HFFc6 (cell line): ENCODE data around the gene CCR5. TPM values are rescaled to one million over a fixed set of nuclear protein-coding genes. Genes with fewer than 3 reads are reported as not detected.
A peak's percentile ranks its signal among the peaks of the same experiment; 100 is the strongest.

Experiments used
- DNase-seq: peaks from one replicate; pipeline ENCODE4 v3.0.0-alpha.2; 2018
- H3K27ac Mint-ChIP-seq: 2 replicates; pipeline ENCODE4 v1.8.0; 2020; ENCODE audit warnings: mild to moderate bottlenecking, mixed read lengths
- H3K27me3 Mint-ChIP-seq: 2 replicates; pipeline ENCODE4 v1.8.0; 2021; ENCODE audit warnings: mild to moderate bottlenecking, moderate library complexity, mixed read lengths; ENCODE audit not compliant: insufficient read depth
- H3K36me3 Mint-ChIP-seq: 2 replicates; pipeline ENCODE4 v1.8.0; 2021; ENCODE audit warnings: low read depth, mixed read lengths
- H3K4me1 Mint-ChIP-seq: 2 replicates; pipeline ENCODE4 v1.8.0; 2020; ENCODE audit warnings: low read depth, mixed read lengths
- H3K4me3 Mint-ChIP-seq: 2 replicates; pipeline ENCODE4 v1.8.0; 2020; ENCODE audit warnings: mild to moderate bottlenecking, moderate library complexity, mixed read lengths
- H3K9me3 Mint-ChIP-seq: 2 replicates; pipeline ENCODE4 v1.8.0; 2020; ENCODE audit warnings: mild to moderate bottlenecking, mixed read lengths
- CTCF ChIP-seq: fragments of 200-600 bp; sonication (generic); IDR thresholded peaks from 2 replicates; pipeline ENCODE4 v1.5.0; 2021; ENCODE audit warnings: antibody characterized with exemption, mild to moderate bottlenecking
- total RNA-seq, 6 experiments: library from RNA; stranded (reverse); fragmentation: NEBNext Ultra II Directional; extraction: Animal tissue kit (Norgen Biotek cat#: 25700); gene quantifications; 2 replicates in 1 of 6; 3 replicates in 5 of 6; pipeline ENCODE4 v1.2.3, GENCODE V29; 2021

CCR5 gene
- total RNA-seq, 6 experiments from 2014 or later: not detected

GRCh38 chr3:46371519-46372340 lies 984 bp downstream of the CCR5 start:
- H3K27ac Mint-ChIP-seq: no peak overlapping the region
- H3K4me1 Mint-ChIP-seq: no peaks in the 10 kb centered on the region
- H3K36me3 Mint-ChIP-seq: no peaks in the 10 kb centered on the region
- peaks cover 47% of the 10 kb centered on the region for H3K27me3 Mint-ChIP-seq
- DNase-seq: no peak
- TF ChIP-seq CTCF: no peak
- H3K9me3 Mint-ChIP-seq: no peaks in the 10 kb centered on the region
- no peak overlapping the region for H3K4me3 Mint-ChIP-seq

GRCh38 chr3:46372492-46373359 lies 2.0 kb downstream of the CCR5 start:
- peaks cover 45% of the 10 kb centered on the region for H3K27me3 Mint-ChIP-seq
- no peaks in the 10 kb centered on the region for H3K36me3 Mint-ChIP-seq
- peak; percentile 35 for DNase-seq
- H3K9me3 Mint-ChIP-seq: no peaks in the 10 kb centered on the region
- TF ChIP-seq CTCF: peak; percentile 78
- no peak overlapping the region for H3K27ac Mint-ChIP-seq
- H3K4me1 Mint-ChIP-seq: no peaks in the 10 kb centered on the region
- H3K4me3 Mint-ChIP-seq: no peak overlapping the region

- DNase-seq: no peak
- no peak for TF ChIP-seq CTCF
- Mint-ChIP-seq H3K27ac (no peak overlapping the region), H3K27me3 (peaks cover 33% of the 10 kb centered on the region), H3K4me1 (no peaks in the 10 kb centered on the region), H3K36me3 (no peaks in the 10 kb centered on the region), H3K4me3 (no peak overlapping the region), H3K9me3 (no peaks in the 10 kb centered on the region)
Measured at GRCh38 chr3:46374755-46375154, 4.0 kb downstream of the CCR5 start.

- no peak overlapping the region for H3K27ac Mint-ChIP-seq
- peaks cover 32% of the 10 kb centered on the region for H3K27me3 Mint-ChIP-seq
- H3K4me3 Mint-ChIP-seq: no peak overlapping the region
- DNase-seq: no peak
- H3K9me3 Mint-ChIP-seq: no peaks in the 10 kb centered on the region
- H3K4me1 Mint-ChIP-seq: no peaks in the 10 kb centered on the region
- TF ChIP-seq CTCF: no peak
- H3K36me3 Mint-ChIP-seq: no peaks in the 10 kb centered on the region
Measured at GRCh38 chr3:46375218-46375617, 4.5 kb downstream of the CCR5 start.

- no peaks in the 10 kb centered on the region for H3K36me3 Mint-ChIP-seq
- H3K27me3 Mint-ChIP-seq: peaks cover 29% of the 10 kb centered on the region
- no peak overlapping the region for H3K4me3 Mint-ChIP-seq
- no peak for TF ChIP-seq CTCF
- H3K4me1 Mint-ChIP-seq: no peaks in the 10 kb centered on the region
- H3K9me3 Mint-ChIP-seq: no peaks in the 10 kb centered on the region
- no peak overlapping the region for H3K27ac Mint-ChIP-seq
- DNase-seq: no peak
Measured at GRCh38 chr3:46375814-46376213, 5.1 kb downstream of the CCR5 start.
